Mammary epithelial cell (primary cell): ENCODE data around the gene DDX46.

Source experiments
- EZH2 ChIP-seq: IDR thresholded peaks from 2 replicates; pipeline ENCODE4 v1.6.1; 2012; ENCODE audit warnings: low read length, inconsistent platforms, borderline replicate concordance
- TF ChIP-seq, protein P1 (sequence below), 2 donors: IDR thresholded peaks in 1 of 2; conservative IDR thresholded peaks in 1 of 2; 2 replicates each; pipeline ENCODE4 v1.5.1; 2011 to 2012; ENCODE audit warnings: inconsistent platforms in 2 of 2, low read length in 2 of 2, mild to moderate bottlenecking in 2 of 2, control low read depth in 1 of 2, low read depth in 1 of 2; ENCODE audit not compliant: insufficient read depth in 1 of 2; ENCODE audit errors: extremely low read depth in 1 of 2

DNA sequence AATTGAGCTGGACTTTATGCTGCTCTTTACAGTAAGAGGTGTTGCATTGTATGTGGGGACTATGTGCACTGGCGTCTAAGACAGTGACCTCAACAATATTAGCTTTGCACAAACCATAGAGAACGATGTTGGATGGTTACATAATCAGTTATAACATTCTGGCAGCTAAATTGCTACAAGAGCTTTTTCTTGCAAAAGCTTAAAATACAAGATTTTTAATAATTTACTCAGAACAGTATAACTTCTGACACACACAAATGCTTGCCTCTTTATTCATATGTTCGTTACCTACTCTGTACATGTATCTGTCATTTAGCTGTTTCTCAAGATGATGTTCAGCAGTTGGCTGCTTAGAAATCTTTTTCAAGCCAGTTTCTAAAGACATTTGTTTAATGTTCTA, 98.8 kb downstream of the DDX46 start:
- TF ChIP-seq, protein P1, sequence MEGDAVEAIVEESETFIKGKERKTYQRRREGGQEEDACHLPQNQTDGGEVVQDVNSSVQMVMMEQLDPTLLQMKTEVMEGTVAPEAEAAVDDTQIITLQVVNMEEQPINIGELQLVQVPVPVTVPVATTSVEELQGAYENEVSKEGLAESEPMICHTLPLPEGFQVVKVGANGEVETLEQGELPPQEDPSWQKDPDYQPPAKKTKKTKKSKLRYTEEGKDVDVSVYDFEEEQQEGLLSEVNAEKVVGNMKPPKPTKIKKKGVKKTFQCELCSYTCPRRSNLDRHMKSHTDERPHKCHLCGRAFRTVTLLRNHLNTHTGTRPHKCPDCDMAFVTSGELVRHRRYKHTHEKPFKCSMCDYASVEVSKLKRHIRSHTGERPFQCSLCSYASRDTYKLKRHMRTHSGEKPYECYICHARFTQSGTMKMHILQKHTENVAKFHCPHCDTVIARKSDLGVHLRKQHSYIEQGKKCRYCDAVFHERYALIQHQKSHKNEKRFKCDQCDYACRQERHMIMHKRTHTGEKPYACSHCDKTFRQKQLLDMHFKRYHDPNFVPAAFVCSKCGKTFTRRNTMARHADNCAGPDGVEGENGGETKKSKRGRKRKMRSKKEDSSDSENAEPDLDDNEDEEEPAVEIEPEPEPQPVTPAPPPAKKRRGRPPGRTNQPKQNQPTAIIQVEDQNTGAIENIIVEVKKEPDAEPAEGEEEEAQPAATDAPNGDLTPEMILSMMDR (conservative IDR thresholded peaks at IDR 0.05 in 1 of 2, IDR thresholded peaks at IDR 0.05 in 1 of 2; ENCODE audit: extremely low read depth in 1 of 2, insufficient read depth in 1 of 2, low read depth in 1 of 2, low read length in 2 of 2) = no peak
- TF ChIP-seq EZH2 = no peak
